ENCODE data around the gene GRIA4.
"Not testable (repeated sequence)": the region's sequence is repeated elsewhere in the genome, so short reads cannot be mapped to it uniquely, and the experiment has no call there.

The GRIA4 gene

GRCh38 chr11:105723269-105723668 lies 113.4 kb downstream of the GRIA4 start:
- DNase-seq, result no peak

DNA sequence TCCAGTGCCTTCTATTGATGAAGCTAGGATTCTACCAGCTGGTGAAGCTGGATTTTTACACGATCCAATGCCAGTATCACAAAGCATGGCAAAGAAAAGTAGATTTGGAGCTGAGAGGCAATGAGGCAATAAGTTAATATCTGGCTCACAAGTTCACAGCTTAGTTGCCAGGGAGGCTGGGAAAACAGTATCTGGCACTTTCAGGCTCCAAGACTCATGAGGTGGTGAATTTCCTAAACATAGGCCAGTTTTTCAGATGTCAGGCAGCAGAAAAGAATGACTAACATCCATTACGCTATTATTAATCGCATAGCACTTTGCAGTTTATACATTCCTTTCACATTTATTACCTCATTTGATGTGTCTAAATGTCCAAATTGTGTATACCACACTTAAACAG lies 122.7 kb downstream of the GRIA4 start:
- DNase-seq, result peak; percentile 56

DNA sequence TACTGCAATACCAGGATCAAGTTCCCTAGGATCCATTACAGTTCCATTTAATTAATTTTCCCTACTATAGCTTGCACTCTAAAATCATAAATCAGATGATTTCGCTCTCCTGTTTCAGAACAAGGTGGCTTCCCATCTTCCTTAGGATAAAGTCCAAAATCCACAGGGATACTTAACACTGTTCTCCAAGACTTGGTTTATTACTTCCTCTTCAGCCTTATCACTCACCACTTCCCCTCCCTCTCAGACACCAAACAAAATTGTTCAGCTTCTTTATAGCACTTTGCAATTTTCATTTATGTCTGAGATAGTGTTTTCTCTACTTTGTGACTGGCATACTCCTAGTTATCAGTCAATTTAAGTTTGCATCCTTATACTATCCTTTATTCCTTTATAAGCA lies 124.6 kb downstream of the GRIA4 start:
- DNase-seq, result no peak

GRCh38 chr11:105738251-105738650 lies 128.4 kb downstream of the GRIA4 start:
- DNase-seq, result no peak

DNA sequence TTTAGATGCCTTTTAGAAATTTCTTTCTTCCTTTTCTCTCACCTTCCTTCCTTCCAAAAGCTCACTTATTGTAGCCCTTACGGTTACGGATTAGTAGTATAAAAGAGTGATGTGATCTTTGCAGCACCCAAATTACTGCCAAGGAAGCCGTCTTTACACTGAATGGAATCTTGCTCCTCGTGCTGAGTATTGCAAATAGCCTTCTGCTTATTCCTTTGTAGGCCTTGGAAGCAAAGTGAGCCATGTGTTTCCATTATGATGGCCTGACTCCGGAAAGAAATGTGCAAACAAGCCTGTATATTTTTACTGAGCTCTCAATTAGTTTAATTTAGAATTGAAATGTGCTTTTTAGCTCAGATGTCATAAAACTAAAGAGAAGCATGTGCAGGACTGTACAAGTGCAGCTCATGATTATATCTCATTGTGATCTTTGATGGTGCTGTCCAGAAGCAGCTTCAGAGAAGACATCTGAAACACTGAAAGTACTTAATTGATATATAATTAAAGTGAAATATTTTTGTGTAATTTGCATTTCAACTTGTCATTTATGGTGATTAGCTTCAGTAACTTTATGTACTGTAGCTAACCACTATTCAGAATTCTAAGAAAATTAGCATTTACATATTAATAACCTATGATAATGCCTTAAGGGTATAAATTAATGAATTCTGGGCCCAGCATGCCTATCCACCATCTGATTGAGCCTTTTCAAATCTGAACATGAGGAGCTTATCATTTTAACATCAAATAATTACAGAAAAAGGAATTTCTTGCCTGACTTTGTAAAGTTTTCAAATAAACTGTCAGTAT lies 129.3 kb downstream of the GRIA4 start:
- DNase-seq, result peak; percentile 33

GRCh38 chr11:105740164-105740903 lies 130.5 kb downstream of the GRIA4 start:
- no peak for DNase-seq

- DNase-seq, result no peak
Measured at GRCh38 chr11:105741488-105742020, 131.7 kb downstream of the GRIA4 start.

DNA sequence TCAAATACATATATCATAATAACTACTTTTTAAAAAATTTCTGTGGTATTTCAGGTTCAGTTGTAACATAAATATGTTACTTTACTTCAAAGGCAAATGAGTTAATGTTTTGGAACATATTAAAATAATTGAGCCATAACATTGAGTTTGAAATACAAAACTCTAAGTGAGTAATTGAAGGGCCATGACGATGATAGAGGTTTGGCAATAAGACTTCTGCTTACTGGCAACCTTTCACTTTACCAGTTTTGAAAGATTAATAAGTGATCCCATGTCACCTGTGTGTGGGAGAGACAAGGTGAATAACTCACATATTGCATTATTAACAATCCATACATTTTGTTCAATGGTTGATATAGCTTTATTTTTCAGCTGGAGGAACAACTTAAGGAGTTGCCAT lies 144.4 kb downstream of the GRIA4 start:
- no peak for DNase-seq

GRCh38 chr11:105754716-105755115 lies 144.8 kb downstream of the GRIA4 start:
- no peak for DNase-seq

DNA sequence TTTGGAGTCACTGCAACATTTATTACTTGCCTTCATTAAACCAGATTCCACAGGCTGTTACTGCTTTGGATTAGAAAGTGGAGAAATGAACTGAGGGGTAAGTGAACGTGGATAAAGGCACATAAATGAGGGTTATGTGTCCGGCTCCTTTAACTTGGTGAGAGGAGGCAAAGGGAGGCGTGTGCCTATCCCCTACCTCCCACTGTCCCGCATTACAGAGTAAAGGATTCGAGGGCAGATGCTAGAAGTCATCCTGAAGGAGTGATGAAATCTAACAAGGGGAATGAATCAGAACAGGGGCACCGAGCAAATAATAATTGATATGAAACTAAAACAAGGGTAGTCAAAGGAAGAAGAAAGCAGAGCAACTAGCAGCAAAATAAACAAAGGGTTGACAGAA lies 147.2 kb downstream of the GRIA4 start:
- DNase-seq, result no peak

DNA sequence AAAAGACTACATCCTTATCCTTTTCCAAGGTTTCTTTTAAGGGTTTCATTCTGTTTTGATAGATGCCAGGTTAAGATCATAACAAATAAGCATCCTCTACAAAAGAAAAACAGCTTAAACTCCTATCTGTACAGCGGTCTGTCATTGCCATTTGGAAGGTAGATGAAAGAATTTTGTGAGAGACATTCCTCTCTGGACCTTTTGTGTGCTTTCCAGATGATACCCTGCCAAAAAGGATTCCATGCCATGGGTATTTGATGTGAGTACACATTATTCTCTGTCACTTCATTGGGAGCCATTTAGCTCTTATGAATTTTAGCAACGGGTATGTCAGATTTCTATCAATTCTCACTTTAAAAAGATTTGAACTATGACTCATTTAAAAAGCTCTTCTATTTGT lies 153.7 kb downstream of the GRIA4 start:
- DNase-seq, result peak; percentile 18

- DNase-seq, result peak; percentile 69
Measured at GRCh38 chr11:105767931-105768330, 158.1 kb downstream of the GRIA4 start.

DNA sequence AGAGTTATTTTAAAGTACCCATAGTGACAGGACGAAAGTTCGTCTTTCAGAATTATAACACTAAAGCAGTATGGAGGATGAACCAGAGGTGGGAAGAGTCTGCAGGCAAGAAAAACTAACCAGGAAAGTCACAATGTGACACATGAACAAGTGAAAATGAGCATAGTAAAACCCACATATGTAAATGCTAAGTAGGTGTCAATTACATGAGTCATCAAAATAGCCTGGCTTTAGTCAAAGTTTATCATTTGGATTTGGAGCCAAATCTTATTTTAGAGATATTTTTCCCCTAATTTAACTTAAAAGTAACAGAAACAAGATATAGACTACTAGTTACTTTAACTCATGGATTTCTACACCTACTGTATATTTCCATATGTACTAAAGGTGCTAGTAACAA lies 159.8 kb downstream of the GRIA4 start:
- DNase-seq, result no peak

- not testable (repeated sequence) for DNase-seq
Measured at GRCh38 chr11:105773452-105773851, 163.6 kb downstream of the GRIA4 start.

DNA sequence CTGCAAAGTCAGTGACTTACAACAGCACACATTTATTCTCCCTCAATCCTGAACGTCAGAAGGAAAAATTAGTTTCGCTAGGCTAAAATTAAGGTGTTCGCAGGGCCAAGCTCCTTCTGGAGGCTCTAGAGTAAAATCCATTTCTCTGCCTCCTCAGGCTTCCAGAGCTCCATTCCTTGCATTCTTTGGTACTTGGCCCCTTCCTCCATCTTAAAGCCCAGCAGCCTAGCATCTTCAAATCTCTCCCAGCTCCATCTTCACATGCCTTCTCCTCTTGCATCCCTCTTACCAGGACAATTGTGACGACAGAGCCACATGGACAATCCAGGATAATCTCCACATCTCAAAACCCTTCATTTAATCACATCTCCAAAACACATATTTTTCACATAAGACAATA lies 165.0 kb downstream of the GRIA4 start:
- DNase-seq, result no peak

- no peak for DNase-seq
Measured at GRCh38 chr11:105780781-105781525, 171.1 kb downstream of the GRIA4 start.

- no peak for DNase-seq
Measured at GRCh38 chr11:105781807-105782206, 171.9 kb downstream of the GRIA4 start.

DNA sequence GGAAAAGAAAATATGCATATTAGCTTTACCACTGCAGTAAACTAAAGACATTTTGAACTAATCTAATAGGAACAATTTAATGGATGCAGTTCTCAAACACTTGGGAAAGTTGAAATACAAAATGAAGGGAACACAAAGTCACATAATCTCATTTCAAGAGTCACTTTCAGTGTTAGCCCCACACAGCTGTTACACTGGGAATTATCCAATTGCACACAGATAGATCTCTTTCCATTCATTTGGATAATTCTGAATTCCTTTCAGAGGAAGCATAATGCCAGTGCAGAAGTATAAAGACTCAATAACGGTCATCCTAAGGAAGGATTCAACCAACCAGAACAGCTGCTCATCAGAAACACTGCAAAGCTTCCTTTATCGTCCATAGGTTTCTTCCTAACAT lies 173.3 kb downstream of the GRIA4 start:
- no peak for DNase-seq

- not testable (repeated sequence) for DNase-seq
Measured at GRCh38 chr11:105785850-105786249, 176.0 kb downstream of the GRIA4 start.

DNA sequence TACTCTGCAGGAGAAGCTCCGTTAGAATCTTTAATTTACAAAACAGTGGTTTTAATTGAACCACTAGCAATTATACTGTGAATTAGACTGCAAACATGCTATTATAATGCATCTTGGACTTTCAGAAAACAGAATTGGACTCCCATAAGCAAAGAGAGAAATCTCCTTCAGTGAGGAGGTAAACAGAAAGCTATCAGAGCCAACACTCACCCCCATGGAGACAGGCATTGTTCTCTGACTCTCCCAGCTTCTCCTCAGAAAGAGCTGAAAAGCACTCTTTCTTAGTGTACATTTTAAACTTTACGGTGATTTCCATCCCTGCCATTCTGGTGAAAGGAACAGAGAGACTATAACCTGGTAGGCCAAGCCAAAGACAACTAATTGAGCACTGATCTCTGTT lies 176.9 kb downstream of the GRIA4 start:
- no peak for DNase-seq

DNA sequence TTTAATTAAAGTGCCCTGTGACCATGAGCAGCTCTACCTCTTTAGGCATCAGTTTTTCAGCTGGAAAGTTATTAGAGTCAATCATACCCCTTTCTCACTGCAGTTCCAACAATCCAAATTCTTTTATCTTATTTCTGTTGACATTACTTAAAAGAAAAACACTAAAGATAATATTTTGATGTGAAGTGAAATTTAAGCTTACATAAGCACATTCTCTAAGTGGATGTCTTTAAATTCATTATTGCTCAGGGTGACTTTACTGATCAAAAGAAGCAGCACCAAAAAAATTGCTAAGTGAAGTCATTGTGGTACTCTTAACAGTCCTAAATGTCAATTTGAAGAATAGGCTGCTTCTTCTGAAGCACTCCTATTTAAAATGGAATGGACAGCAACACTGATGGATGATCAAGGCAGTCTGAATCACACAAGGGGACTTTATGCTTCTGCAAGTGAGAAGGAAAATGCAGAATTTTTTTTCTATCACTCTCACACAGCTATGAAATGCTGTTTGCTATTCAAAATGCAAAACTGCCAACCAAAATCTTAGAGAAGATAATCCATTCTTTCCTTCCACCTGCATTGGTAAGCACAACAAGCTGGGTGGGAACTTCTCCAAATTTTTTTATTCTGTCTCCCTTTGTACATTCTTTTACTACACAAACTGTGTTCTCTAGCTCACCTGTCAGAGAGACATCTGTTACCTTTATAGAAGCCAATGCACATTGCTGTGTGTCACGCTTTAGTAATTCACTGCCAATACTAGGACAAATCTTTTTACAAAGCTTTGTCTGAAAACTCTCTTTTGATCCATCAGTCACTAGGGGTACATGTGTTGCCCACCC lies 179.9 kb downstream of the GRIA4 start:
- DNase-seq, result no peak

GRCh38 chr11:105790840-105791239 lies 181.0 kb downstream of the GRIA4 start:
- peak; percentile 94 for DNase-seq
